K562 (cell line): ENCODE measurements around the gene ST6GALNAC5. TPM values are rescaled to one million over a fixed set of nuclear protein-coding genes. Genes with fewer than 3 reads are reported as not detected.

Source experiments
- ATAC-seq: fragments of 200-7000 bp; cut with Tn5 transposase; 3 replicates; pipeline ENCODE4 v1.9.1; 2020; ENCODE audit warnings: moderate library complexity
- BruUV-seq: library from RNA; stranded (reverse); fragments of 400-500 nt; replicated peaks from 2 replicates; lab custom pipeline; 2021; lab: Mats Ljungman, UMichigan
- CTCF ChIA-PET: fragments of 300-600 bp; formaldehyde crosslinking; extraction: SDS; loops from one replicate; lab custom pipeline; 2021; ENCODE audit warnings: low intra/inter-chr PET ratio; lab: Yijun Ruan, JAX
- POLR2A ChIA-PET: fragments of 300-600, 350-650 bp; sonication (Branson Sonifier 250); formaldehyde crosslinking; extraction: SDS; loops from one replicate; lab custom pipeline; 2021; ENCODE audit warnings: antibody characterized with exemption, inconsistent platforms; lab: Yijun Ruan, JAX
- DNase-seq, 4 experiments: peaks; one replicate each; pipeline versions ENCODE4 v3.0.0 to v3.0.0-alpha.2; 2011 to 2018; ENCODE audit warnings: low spot score in 3 of 4, mixed read lengths in 3 of 4; ENCODE audit errors: extremely low read depth in 1 of 4
- FAIRE-seq: peaks from 2 replicates; lab custom pipeline; 2011; peaks lifted over from hg19 to GRCh38; lab: Jason Lieb, UNC
- H2AFZ ChIP-seq: 2 replicates; pipeline ENCODE4 v1.6.0; 2011; ENCODE audit warnings: low read depth, low read length, control low read depth, inconsistent platforms
- H3K27ac ChIP-seq: fragments of 200-600 bp; 3 replicates; pipeline ENCODE4 v1.8.0; 2011; ENCODE audit warnings: low read depth, mild to moderate bottlenecking, control low read depth, inconsistent platforms, low read length, moderate library complexity, mixed read lengths; ENCODE audit errors: extremely low read depth
- H3K27me3 ChIP-seq, 2 experiments: fragments of 300-600 bp in 1 of 2; 2 replicates in 1 of 2; 3 replicates in 1 of 2; pipeline versions ENCODE4 v1.6.0 to v1.8.0; 2011; ENCODE audit warnings: inconsistent platforms in 2 of 2, low read length in 2 of 2, mild to moderate bottlenecking in 1 of 2, mixed read lengths in 1 of 2, moderate library complexity in 1 of 2; ENCODE audit not compliant: control insufficient read depth in 2 of 2, insufficient read depth in 2 of 2
- H3K36me3 ChIP-seq: fragments of 300-600 bp; 3 replicates; pipeline ENCODE4 v1.8.0; 2011; ENCODE audit warnings: mild to moderate bottlenecking, low read length, inconsistent platforms; ENCODE audit not compliant: control insufficient read depth, insufficient read depth
- H3K4me1 ChIP-seq, 2 experiments: fragments of 200-600 bp in 1 of 2; replicated peaks in 1 of 2; 2 replicates in 1 of 2; 3 replicates in 1 of 2; pipeline versions ENCODE4 v1.5.1 to v1.8.0; 2011; ENCODE audit warnings: inconsistent platforms in 2 of 2, low read length in 2 of 2, mild to moderate bottlenecking in 1 of 2, mixed read lengths in 1 of 2, moderate library complexity in 1 of 2; ENCODE audit not compliant: control insufficient read depth in 2 of 2, insufficient read depth in 2 of 2
- H3K4me2 ChIP-seq: 2 replicates; pipeline ENCODE4 v1.6.1; 2011; ENCODE audit warnings: low read length, control low read depth, inconsistent platforms, mixed read lengths; ENCODE audit not compliant: insufficient read depth
- H3K4me3 ChIP-seq: fragments of 200-600 bp; sonication (generic), shearing (Covaris generic); 2 replicates; pipeline ENCODE4 v1.5.1; 2016; ENCODE audit warnings: control low read depth, inconsistent platforms
- H3K79me2 ChIP-seq: fragments of 200-600 bp; 3 replicates; pipeline ENCODE4 v1.8.0; 2011; ENCODE audit warnings: low read length, inconsistent platforms; ENCODE audit not compliant: control insufficient read depth, insufficient read depth
- H3K9ac ChIP-seq, 2 experiments: 2 replicates each; pipeline versions ENCODE4 v1.6.0 to v1.6.1; 2011; ENCODE audit warnings: low read depth in 2 of 2, low read length in 2 of 2, control low read depth in 1 of 2, inconsistent platforms in 1 of 2, mild to moderate bottlenecking in 1 of 2, mixed read lengths in 1 of 2; ENCODE audit not compliant: insufficient read depth in 1 of 2
- H3K9me1 ChIP-seq: one replicate; pipeline ENCODE4 v1.6.0; 2011; ENCODE audit warnings: inconsistent platforms, mild to moderate bottlenecking, low read length, moderate library complexity; ENCODE audit not compliant: control insufficient read depth, insufficient read depth
- H3K9me3 ChIP-seq: replicated peaks from 2 replicates; pipeline ENCODE4 v1.5.1; 2011; ENCODE audit warnings: low read depth, low read length, inconsistent platforms; ENCODE audit not compliant: control insufficient read depth, insufficient read depth
- H4K20me1 ChIP-seq: replicated peaks from 2 replicates; pipeline ENCODE4 v1.6.1; 2011; ENCODE audit warnings: low read length, inconsistent platforms, mixed read lengths; ENCODE audit not compliant: control insufficient read depth, insufficient read depth
- ETV1 ChIP-seq: fragments of 450-650 bp; conservative IDR thresholded peaks from 2 replicates; pipeline ENCODE4 v1.6.1; 2016; ENCODE audit warnings: missing genetic modification characterization, control low read depth, low read depth, missing compliant biosample characterization
- FIP1L1 ChIP-seq: fragments of 200-400 bp; formaldehyde crosslinking; IDR thresholded peaks from 2 replicates; pipeline ENCODE4 v1.6.1; 2018; ENCODE audit warnings: mild to moderate bottlenecking, low read depth, low read length; ENCODE audit not compliant: poor library complexity, severe bottlenecking
- HMGN3 ChIP-seq: IDR thresholded peaks from 2 replicates; pipeline ENCODE4 v1.6.1; 2011; ENCODE audit warnings: borderline replicate concordance, low read depth, mild to moderate bottlenecking, mixed read lengths, low read length; ENCODE audit not compliant: insufficient read length; ENCODE audit errors: extremely low read depth
- IFI16 ChIP-seq: fragments of 250-450 bp; sonication (Bioruptor Pico); IDR thresholded peaks from 2 replicates; pipeline ENCODE4 v2.1.2; 2022; ENCODE audit warnings: mild to moderate bottlenecking, inconsistent platforms
- KLF10 ChIP-seq: fragments of 250-450 bp; sonication (Bioruptor Pico); IDR thresholded peaks from 2 replicates; pipeline ENCODE4 v1.6.1; 2021; ENCODE audit warnings: matching md5 sums
- ZBED1 ChIP-seq: IDR thresholded peaks from 2 replicates; pipeline ENCODE4 v1.6.1; 2014
- ZBTB1 ChIP-seq: sonication (generic); formaldehyde crosslinking; IDR thresholded peaks from 2 replicates; pipeline ENCODE4 v1.8.1; 2023; ENCODE audit warnings: missing genetic modification reagents, low read depth, mild to moderate bottlenecking, borderline replicate concordance
- ZC3H8 ChIP-seq: fragments of 450-650 bp; IDR thresholded peaks from 2 replicates; pipeline ENCODE4 v1.6.1; 2017
- ZNF175 ChIP-seq: fragments of 200-800 bp; sonication (Bioruptor generic); IDR thresholded peaks from 2 replicates; pipeline ENCODE4 v1.6.1; 2016; ENCODE audit warnings: low read depth, mild to moderate bottlenecking, missing genetic modification characterization, missing compliant biosample characterization
- ZNF778 ChIP-seq: fragments of 450-650 bp; formaldehyde crosslinking; IDR thresholded peaks from 2 replicates; pipeline ENCODE4 v1.4.0; 2020; ENCODE audit warnings: mild to moderate bottlenecking, moderate library complexity
- WGBS: fragments of 100-300 bp; shearing (Covaris generic); methylation state at CpG from one replicate; pipeline ENCODE4 v1.1.6; 2016; ENCODE audit warnings: low coverage, mixed read lengths; ENCODE audit not compliant: insufficient coverage; ENCODE audit errors: missing lambda C conversion rate; 5-methylcytosine and 5-hydroxymethylcytosine counted together
- in situ Hi-C: fragments of 300-500 bp; cut with MboI; formaldehyde crosslinking; loops from 4 replicates; pipeline ENCODE4 v1.15.0; 2018; ENCODE audit warnings: inconsistent platforms, mixed read lengths
- intact Hi-C: fragments of 100-400 bp; cut with micrococcal nuclease; formaldehyde crosslinking; loops from 2 replicates; pipeline ENCODE4 v1.14.2; 2022
- polyA plus RNA-seq, 8 experiments: library from polyadenylated mRNA; depleted of rRNA in 4 of 8; stranded (reverse) in 5 of 8; unstranded in 3 of 8; fragments of >200 nt; fragmentation: Nextera tagmentation in 2 of 8; fragmentation: Illumina TruSeq in 1 of 8; extraction: Ambion mirVana in 2 of 8; extraction: Trizol in 1 of 8; gene quantifications; 2 replicates each; pipeline versions ENCODE4 v1.2.1 to v1.2.3, GENCODE V29; 2011 to 2014; ENCODE audit warnings: inconsistent platforms in 1 of 8, missing spikeins in 1 of 8
- total RNA-seq, 7 experiments: library from RNA; depleted of rRNA in 6 of 7; stranded (reverse); fragments of >200 nt in 6 of 7; fragmentation: Illumina TruSeq in 2 of 7; extraction: Trizol in 2 of 7; gene quantifications; 2 replicates each; pipeline versions ENCODE4 v1.2.1 to v1.2.3, GENCODE V29; 2011 to 2021; ENCODE audit warnings: low replicate concordance in 1 of 7
- TF ChIP-seq, protein P1 (sequence below): fragments of 250-450 bp; sonication (Bioruptor Pico); IDR thresholded peaks from 2 replicates; pipeline ENCODE4 v1.4.0; 2020
- TF ChIP-seq, protein P2 (sequence below): fragments of 450-650 bp; IDR thresholded peaks from one replicate; pipeline ENCODE4 v1.6.1; 2018; ENCODE audit warnings: mild to moderate bottlenecking, moderate library complexity; ENCODE audit not compliant: partially characterized antibody

The ST6GALNAC5 gene
- total and polyA plus RNA-seq, 9 of the 15 experiments (the other 6 are each of a cell fraction or from before 2014, with no cell fraction given), result 0.04 to 0.14 TPM; not detected in 7

DNA sequence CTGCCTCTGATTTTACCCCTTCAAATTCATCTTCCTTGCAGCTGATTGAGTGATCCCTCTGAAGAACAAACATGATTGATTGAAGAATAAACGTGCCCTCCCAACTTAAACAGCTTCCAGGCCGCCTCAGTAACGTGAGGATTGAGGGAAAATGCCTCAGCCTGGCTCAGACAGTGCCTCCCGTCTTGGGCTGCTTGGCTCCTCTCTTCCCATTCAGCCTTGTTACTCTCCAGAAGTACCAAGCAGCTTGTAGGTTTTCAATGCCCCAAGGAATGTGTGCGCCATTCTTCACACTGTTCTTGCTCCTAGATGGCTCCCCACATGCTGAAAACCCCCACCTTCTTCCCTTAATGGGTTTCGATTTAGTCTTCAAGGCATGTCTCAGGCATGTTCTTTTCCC lies 51.8 kb downstream of the ST6GALNAC5 start (continued):
- TF ChIP-seq HMGN3 (no peak), FIP1L1 (no peak)
- TF ChIP-seq, protein P1, sequence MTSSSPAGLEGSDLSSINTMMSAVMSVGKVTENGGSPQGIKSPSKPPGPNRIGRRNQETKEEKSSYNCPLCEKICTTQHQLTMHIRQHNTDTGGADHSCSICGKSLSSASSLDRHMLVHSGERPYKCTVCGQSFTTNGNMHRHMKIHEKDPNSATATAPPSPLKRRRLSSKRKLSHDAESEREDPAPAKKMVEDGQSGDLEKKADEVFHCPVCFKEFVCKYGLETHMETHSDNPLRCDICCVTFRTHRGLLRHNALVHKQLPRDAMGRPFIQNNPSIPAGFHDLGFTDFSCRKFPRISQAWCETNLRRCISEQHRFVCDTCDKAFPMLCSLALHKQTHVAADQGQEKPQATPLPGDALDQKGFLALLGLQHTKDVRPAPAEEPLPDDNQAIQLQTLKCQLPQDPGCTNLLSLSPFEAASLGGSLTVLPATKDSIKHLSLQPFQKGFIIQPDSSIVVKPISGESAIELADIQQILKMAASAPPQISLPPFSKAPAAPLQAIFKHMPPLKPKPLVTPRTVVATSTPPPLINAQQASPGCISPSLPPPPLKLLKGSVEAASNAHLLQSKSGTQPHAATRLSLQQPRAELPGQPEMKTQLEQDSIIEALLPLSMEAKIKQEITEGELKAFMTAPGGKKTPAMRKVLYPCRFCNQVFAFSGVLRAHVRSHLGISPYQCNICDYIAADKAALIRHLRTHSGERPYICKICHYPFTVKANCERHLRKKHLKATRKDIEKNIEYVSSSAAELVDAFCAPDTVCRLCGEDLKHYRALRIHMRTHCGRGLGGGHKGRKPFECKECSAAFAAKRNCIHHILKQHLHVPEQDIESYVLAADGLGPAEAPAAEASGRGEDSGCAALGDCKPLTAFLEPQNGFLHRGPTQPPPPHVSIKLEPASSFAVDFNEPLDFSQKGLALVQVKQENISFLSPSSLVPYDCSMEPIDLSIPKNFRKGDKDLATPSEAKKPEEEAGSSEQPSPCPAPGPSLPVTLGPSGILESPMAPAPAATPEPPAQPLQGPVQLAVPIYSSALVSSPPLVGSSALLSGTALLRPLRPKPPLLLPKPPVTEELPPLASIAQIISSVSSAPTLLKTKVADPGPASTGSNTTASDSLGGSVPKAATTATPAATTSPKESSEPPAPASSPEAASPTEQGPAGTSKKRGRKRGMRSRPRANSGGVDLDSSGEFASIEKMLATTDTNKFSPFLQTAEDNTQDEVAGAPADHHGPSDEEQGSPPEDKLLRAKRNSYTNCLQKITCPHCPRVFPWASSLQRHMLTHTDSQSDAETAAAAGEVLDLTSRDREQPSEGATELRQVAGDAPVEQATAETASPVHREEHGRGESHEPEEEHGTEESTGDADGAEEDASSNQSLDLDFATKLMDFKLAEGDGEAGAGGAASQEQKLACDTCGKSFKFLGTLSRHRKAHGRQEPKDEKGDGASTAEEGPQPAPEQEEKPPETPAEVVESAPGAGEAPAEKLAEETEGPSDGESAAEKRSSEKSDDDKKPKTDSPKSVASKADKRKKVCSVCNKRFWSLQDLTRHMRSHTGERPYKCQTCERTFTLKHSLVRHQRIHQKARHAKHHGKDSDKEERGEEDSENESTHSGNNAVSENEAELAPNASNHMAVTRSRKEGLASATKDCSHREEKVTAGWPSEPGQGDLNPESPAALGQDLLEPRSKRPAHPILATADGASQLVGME, result no peak

DNA sequence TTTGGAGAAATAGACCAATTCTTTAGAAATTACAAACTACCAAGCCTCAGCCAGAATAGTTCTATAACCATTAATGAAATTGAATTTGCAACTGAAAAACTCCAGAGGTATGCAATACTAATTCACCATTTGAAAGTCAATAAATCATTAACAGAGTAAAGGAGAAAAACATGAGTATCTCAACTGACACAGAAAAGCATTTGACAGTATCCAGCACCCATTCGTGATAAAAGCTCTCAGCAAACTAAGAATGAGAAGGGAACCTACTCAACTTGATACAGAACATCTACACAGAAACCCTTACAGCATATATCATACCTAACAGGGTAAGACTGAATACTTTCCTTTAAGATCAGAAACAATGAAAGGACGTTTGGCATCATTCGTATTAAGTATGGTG lies 54.3 kb downstream of the ST6GALNAC5 start:
- BruUV-seq, result no TSS peak
- H3K27ac ChIP-seq, result no peak overlapping the region
- H2AFZ ChIP-seq, result no peak overlapping the region
- H4K20me1 ChIP-seq, result no peaks in the 10 kb centered on the region
- 2% methylated on average over 3 of the region's 3 CpGs for WGBS
- no peak overlapping the region for H3K4me3 ChIP-seq
- H3K27me3 ChIP-seq, result no peaks in the 10 kb centered on the region
- no peaks in the 10 kb centered on the region for H3K79me2 ChIP-seq
- H3K4me2 ChIP-seq, result no peak overlapping the region
- H3K9me1 ChIP-seq, result no peaks in the 10 kb centered on the region
- no peak overlapping the region for H3K9ac ChIP-seq
- no peaks in the 10 kb centered on the region for H3K4me1 ChIP-seq
- DNase-seq (no peak), FAIRE-seq (no peak), ATAC-seq (no peak)
- no peaks in the 10 kb centered on the region for H3K36me3 ChIP-seq
- intact Hi-C loops, result no loop called here
- ChIA-PET CTCF (no interaction called here), POLR2A (no interaction called here)
- in situ Hi-C loops, result no loop called here
- H3K9me3 ChIP-seq, result no peaks in the 10 kb centered on the region
- no peak for TF ChIP-seq IFI16 (CRISPR knock-in tag)
- no peak for TF ChIP-seq ZNF175 (CRISPR knock-in tag)
- TF ChIP-seq KLF10 (CRISPR knock-in tag), result no peak
- TF ChIP-seq ZC3H8, result no peak
- TF ChIP-seq, protein P2, sequence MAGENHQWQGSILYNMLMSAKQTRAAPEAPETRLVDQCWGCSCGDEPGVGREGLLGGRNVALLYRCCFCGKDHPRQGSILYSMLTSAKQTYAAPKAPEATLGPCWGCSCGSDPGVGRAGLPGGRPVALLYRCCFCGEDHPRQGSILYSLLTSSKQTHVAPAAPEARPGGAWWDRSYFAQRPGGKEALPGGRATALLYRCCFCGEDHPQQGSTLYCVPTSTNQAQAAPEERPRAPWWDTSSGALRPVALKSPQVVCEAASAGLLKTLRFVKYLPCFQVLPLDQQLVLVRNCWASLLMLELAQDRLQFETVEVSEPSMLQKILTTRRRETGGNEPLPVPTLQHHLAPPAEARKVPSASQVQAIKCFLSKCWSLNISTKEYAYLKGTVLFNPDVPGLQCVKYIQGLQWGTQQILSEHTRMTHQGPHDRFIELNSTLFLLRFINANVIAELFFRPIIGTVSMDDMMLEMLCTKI, result no peak
- no peak for TF ChIP-seq ZBED1
- no peak for TF ChIP-seq ZNF778 (CRISPR knock-in tag)
- no peak for TF ChIP-seq ETV1 (tag)
- no peak for TF ChIP-seq ZBTB1
